SK-N-SH (cell line): ENCODE results near the gene EDN3. TPM values are rescaled to one million over a fixed set of nuclear protein-coding genes. Genes with fewer than 3 reads are reported as not detected.

Source experiments
- CTCF ChIA-PET: fragments of 300-600, 350-600 bp; formaldehyde crosslinking; extraction: SDS; loops from one replicate; lab custom pipeline; 2021; lab: Yijun Ruan, JAX
- POLR2A ChIA-PET: fragments of 350-600 bp; sonication (Branson Sonifier 250); formaldehyde crosslinking; extraction: SDS; loops from one replicate; lab custom pipeline; 2020; ENCODE audit warnings: antibody characterized with exemption, inconsistent platforms; lab: Yijun Ruan, JAX
- DNase-seq: peaks from one replicate; pipeline ENCODE4 v3.0.0; 2012
- H2AFZ ChIP-seq: fragments of 200-600 bp; sonication (generic); 2 replicates; pipeline ENCODE4 v1.8.1; 2016; ENCODE audit warnings: antibody characterized with exemption, mild to moderate bottlenecking, low read depth
- H3F3A ChIP-seq: fragments of 200-600 bp; sonication (generic); replicated peaks from 2 replicates; pipeline ENCODE3; 2016; ENCODE audit warnings: antibody characterized with exemption, mild to moderate bottlenecking; ENCODE audit not compliant: insufficient read depth
- H3K27ac ChIP-seq, 2 experiments: fragments of 200-500 bp in 1 of 2; fragments of 200-600 bp in 1 of 2; sonication (Bioruptor generic) in 1 of 2; sonication (generic), shearing (Covaris generic) in 1 of 2; 2 replicates each; pipeline versions ENCODE4 v1.5.1 to v1.6.1; 2014 to 2016; ENCODE audit warnings: low read depth in 2 of 2, inconsistent platforms in 1 of 2, low read length in 1 of 2, mild to moderate bottlenecking in 1 of 2, mixed read lengths in 1 of 2
- H3K27me3 ChIP-seq: fragments of 200-600 bp; sonication (generic), shearing (Covaris generic); 2 replicates; pipeline ENCODE4 v1.6.1; 2016; ENCODE audit warnings: mixed run types; ENCODE audit not compliant: insufficient read depth
- H3K36me3 ChIP-seq, 2 experiments: fragments of 200-500 bp in 1 of 2; fragments of 200-600 bp in 1 of 2; sonication (Bioruptor generic) in 1 of 2; sonication (generic) in 1 of 2; replicated peaks in 1 of 2; 2 replicates each; pipeline versions ENCODE3 to v1.5.1; 2014 to 2016; ENCODE audit warnings: low read length in 1 of 2, mild to moderate bottlenecking in 1 of 2; ENCODE audit not compliant: insufficient read depth in 2 of 2, control insufficient read depth in 1 of 2
- H3K4me1 ChIP-seq, 2 experiments: fragments of 200-500 bp in 1 of 2; fragments of 200-600 bp in 1 of 2; sonication (Bioruptor generic) in 1 of 2; sonication (generic), shearing (Covaris generic) in 1 of 2; 2 replicates each; pipeline versions ENCODE4 v1.5.1 to v1.6.1; 2014 to 2016; ENCODE audit warnings: low read depth in 1 of 2, low read length in 1 of 2, mixed run types in 1 of 2; ENCODE audit not compliant: insufficient read depth in 2 of 2, control insufficient read depth in 1 of 2
- H3K4me2 ChIP-seq: fragments of 200-600 bp; sonication (generic), shearing (Covaris generic); 2 replicates; pipeline ENCODE4 v1.6.1; 2017; ENCODE audit warnings: mixed run types
- H3K4me3 ChIP-seq, 2 experiments: fragments of 200-500 bp in 1 of 2; fragments of 200-600 bp in 1 of 2; sonication (Bioruptor generic) in 1 of 2; sonication (generic), shearing (Covaris generic) in 1 of 2; 2 replicates each; pipeline versions ENCODE4 v1.5.1 to v1.8.1; 2014 to 2016; ENCODE audit warnings: low read depth in 2 of 2, inconsistent platforms in 1 of 2, low read length in 1 of 2, mild to moderate bottlenecking in 1 of 2, mixed read lengths in 1 of 2, moderate library complexity in 1 of 2
- H3K79me2 ChIP-seq: fragments of 200-600 bp; sonication (generic); 2 replicates; pipeline ENCODE4 v1.8.1; 2017; ENCODE audit warnings: mild to moderate bottlenecking; ENCODE audit not compliant: insufficient read depth
- H3K9ac ChIP-seq: fragments of 200-600 bp; sonication (generic); 2 replicates; pipeline ENCODE4 v1.6.1; 2017; ENCODE audit warnings: mixed run types
- H3K9me2 ChIP-seq: fragments of 200-600 bp; sonication (generic); 2 replicates; pipeline ENCODE4 v1.6.1; 2017; ENCODE audit warnings: mixed run types
- H3K9me3 ChIP-seq: fragments of 200-600 bp; sonication (generic); 2 replicates; pipeline ENCODE4 v1.6.1; 2017; ENCODE audit warnings: mixed run types, mild to moderate bottlenecking, moderate library complexity
- H4K20me1 ChIP-seq: fragments of 200-600 bp; sonication (generic); 2 replicates; pipeline ENCODE4 v1.6.1; 2017; ENCODE audit warnings: mild to moderate bottlenecking, mixed run types; ENCODE audit not compliant: insufficient read depth
- ELF1 ChIP-seq: IDR thresholded peaks from 2 replicates; pipeline ENCODE4 v1.4.0; 2012
- EP300 ChIP-seq, 2 experiments: IDR thresholded peaks; 2 replicates each; pipeline versions ENCODE4 v1.4.0 to v1.6.1; 2012; ENCODE audit warnings: borderline replicate concordance in 1 of 2, low read depth in 1 of 2, low read length in 1 of 2
- FOSL2 ChIP-seq: IDR thresholded peaks from 2 replicates; pipeline ENCODE4 v1.4.0; 2012; ENCODE audit warnings: low read depth, mild to moderate bottlenecking, moderate library complexity, borderline replicate concordance
- FOXM1 ChIP-seq: IDR thresholded peaks from 2 replicates; pipeline ENCODE4 v1.4.0; 2012; ENCODE audit warnings: low read depth, mild to moderate bottlenecking
- IRF3 ChIP-seq: fragments of 150-350 bp; IDR thresholded peaks from 2 replicates; pipeline ENCODE4 v1.6.1; 2016; ENCODE audit warnings: mild to moderate bottlenecking, low read depth, low read length
- JUND ChIP-seq: IDR thresholded peaks from 2 replicates; pipeline ENCODE4 v1.4.0; 2012
- MAX ChIP-seq: IDR thresholded peaks from 2 replicates; pipeline ENCODE4 v1.4.0; 2012; ENCODE audit warnings: low read depth
- MEF2A ChIP-seq: IDR thresholded peaks from 2 replicates; pipeline ENCODE4 v1.4.0; 2012; ENCODE audit warnings: low read depth, borderline replicate concordance
- MXI1 ChIP-seq: IDR thresholded peaks from 2 replicates; pipeline ENCODE4 v1.6.1; 2012; ENCODE audit warnings: mild to moderate bottlenecking, low read depth, low read length, improper control_type of control experiment
- REST ChIP-seq: IDR thresholded peaks from 2 replicates; pipeline ENCODE4 v1.6.1; 2012; ENCODE audit warnings: mild to moderate bottlenecking, low read depth, low read length, moderate library complexity
- RFX5 ChIP-seq: IDR thresholded peaks from 2 replicates; pipeline ENCODE4 v1.6.1; 2012; ENCODE audit warnings: mild to moderate bottlenecking, improper control_type of control experiment, low read length
- RXRA ChIP-seq: IDR thresholded peaks from 2 replicates; pipeline ENCODE4 v1.4.0; 2012; ENCODE audit warnings: low read depth, mild to moderate bottlenecking, borderline replicate concordance
- TEAD4 ChIP-seq: IDR thresholded peaks from 2 replicates; pipeline ENCODE4 v1.4.0; 2012; ENCODE audit warnings: mild to moderate bottlenecking, borderline replicate concordance; ENCODE audit not compliant: insufficient read depth
- YY1 ChIP-seq: IDR thresholded peaks from 2 replicates; pipeline ENCODE4 v1.4.0; 2012; ENCODE audit warnings: low read depth, mild to moderate bottlenecking
- ZBTB33 ChIP-seq: IDR thresholded peaks from 2 replicates; pipeline ENCODE4 v1.4.0; 2012; ENCODE audit warnings: low read depth, borderline replicate concordance
- WGBS: methylation state at CpG from one replicate; pipeline ENCODE4 v1.1.6; 2017; ENCODE audit warnings: low lambda C conversion rate; 5-methylcytosine and 5-hydroxymethylcytosine counted together
- polyA plus RNA-seq, 3 experiments: library from polyadenylated mRNA; depleted of rRNA; stranded (reverse); fragments of >200 nt; gene quantifications; 2 replicates each; pipeline ENCODE4 v1.2.3, GENCODE V29; 2012

EDN3 gene
- polyA plus RNA-seq, 1 of the 3 experiments (the other 2 are of a cell fraction), result 0.02 TPM

GRCh38 chr20:59342023-59342957 lies 41.9 kb downstream of the EDN3 start:
- Histone ChIP-seq H3F3A (no peaks in the 10 kb centered on the region), H3K9me2 (no peaks in the 10 kb centered on the region), H3K4me2 (no peak overlapping the region), H2AFZ (no peak overlapping the region), H3K9ac (no peak overlapping the region), H4K20me1 (no peaks in the 10 kb centered on the region), H3K27ac (no peak overlapping the region), H3K79me2 (no peaks in the 10 kb centered on the region), H3K9me3 (no peaks in the 10 kb centered on the region), H3K36me3 (no peaks in the 10 kb centered on the region), H3K27me3 (no peaks in the 10 kb centered on the region), H3K4me3 (no peak overlapping the region), H3K4me1 (peaks cover 0 to 3% of the 10 kb centered on the region in 2 experiments; a peak in 1 of 4 replicates)
- CTCF ChIA-PET, result interaction anchor here (0.7 to 0.9 kb wide), 3 partner anchors 21 to 472 kb away, joined by 3 to 4 read pairs (median 3); no protein-coding TSS in a partner anchor
- POLR2A ChIA-PET, result no interaction called here
- no peak for DNase-seq
- 74% methylated on average over 18 of the region's 28 CpGs for WGBS
- TF ChIP-seq RFX5 (no peak), IRF3 (no peak), MEF2A (no peak), ELF1 (no peak), JUND (no peak), YY1 (no peak), FOXM1 (no peak), RXRA (no peak), ZBTB33 (no peak), REST (no peak), FOSL2 (no peak), MAX (no peak), MXI1 (no peak), TEAD4 (no peak), EP300 (IDR thresholded peaks at IDR 0.05; ENCODE audit: borderline replicate concordance in 1 of 2, low read depth in 1 of 2, low read length in 1 of 2) (no peak)
